Stimulated activated CD8-positive, alpha-beta memory T cell treated with anti-CD3 and anti-CD28 coated beads, Interleukin-4, amount 100 ng/mL, for 24 hours (primary cell): ENCODE measurements around the gene BCKDK.
"Not testable (repeated sequence)": the region's sequence is repeated elsewhere in the genome, so short reads cannot be mapped to it uniquely, and the experiment has no call there.

Experiments used
- DNase-seq: peaks from one replicate; pipeline ENCODE4 v3.0.0-alpha.2; 2020; ENCODE audit warnings: low read depth

Gene BCKDK

DNA sequence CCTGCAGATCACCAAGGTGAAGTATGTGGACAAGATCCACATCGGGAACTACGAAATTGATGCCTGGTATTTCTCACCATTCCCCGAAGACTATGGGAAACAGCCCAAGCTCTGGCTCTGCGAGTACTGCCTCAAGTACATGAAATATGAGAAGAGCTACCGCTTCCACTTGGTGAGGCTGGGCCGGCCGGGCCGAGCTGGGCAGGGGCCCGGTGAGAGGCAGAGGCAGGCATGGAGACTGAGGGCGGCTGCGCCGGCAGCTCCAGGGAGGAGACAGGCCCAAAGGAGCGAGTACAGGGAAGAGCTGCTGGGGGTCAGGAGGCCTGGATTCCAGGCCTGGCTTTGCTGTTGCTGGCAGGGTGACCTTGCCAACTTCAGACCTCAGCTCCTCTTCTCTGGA, 19.0 kb downstream of the BCKDK start:
- no peak for DNase-seq

DNA sequence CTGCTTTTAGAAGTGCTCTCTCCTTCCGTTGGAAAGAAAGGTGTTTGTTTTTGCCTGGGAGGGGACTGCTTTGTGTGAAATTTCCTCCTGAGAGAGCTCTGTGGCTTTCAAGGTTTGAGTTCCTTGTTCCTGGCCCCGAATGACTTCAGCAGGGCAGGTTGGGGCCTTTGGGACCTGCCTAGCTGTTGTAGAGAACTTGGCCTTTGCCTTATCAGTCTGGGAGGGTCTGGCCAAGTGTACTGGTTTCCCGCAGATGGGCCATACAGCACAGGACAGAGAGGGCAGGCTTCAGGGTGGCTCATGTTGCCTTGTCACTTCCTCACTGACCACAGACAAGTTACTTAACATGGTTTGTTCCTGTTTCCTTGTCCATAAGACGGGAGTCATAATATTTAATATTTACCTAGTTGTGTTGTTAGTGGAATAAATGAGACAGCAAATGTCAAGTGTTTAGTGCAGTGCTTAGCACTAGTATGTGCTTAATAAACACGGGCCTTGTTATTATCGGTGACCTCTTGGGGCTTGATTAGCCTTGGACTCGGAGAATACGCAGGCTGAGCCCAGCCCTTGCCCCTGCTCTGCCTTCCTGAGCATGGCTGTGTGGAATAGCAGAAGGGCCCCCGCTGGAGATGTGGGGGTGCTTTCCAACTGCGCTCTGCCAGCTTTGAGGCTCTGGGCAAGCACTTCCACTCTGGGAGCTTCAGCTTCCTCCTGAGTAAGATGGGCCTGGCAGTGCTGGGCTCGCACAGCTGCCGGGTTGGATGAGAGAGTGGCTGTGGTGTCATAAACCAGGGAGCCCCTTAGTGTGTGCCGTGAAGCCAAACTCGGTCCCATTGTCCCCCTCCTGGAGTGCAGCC, 20.8 kb downstream of the BCKDK start:
- DNase-seq = no peak

DNA sequence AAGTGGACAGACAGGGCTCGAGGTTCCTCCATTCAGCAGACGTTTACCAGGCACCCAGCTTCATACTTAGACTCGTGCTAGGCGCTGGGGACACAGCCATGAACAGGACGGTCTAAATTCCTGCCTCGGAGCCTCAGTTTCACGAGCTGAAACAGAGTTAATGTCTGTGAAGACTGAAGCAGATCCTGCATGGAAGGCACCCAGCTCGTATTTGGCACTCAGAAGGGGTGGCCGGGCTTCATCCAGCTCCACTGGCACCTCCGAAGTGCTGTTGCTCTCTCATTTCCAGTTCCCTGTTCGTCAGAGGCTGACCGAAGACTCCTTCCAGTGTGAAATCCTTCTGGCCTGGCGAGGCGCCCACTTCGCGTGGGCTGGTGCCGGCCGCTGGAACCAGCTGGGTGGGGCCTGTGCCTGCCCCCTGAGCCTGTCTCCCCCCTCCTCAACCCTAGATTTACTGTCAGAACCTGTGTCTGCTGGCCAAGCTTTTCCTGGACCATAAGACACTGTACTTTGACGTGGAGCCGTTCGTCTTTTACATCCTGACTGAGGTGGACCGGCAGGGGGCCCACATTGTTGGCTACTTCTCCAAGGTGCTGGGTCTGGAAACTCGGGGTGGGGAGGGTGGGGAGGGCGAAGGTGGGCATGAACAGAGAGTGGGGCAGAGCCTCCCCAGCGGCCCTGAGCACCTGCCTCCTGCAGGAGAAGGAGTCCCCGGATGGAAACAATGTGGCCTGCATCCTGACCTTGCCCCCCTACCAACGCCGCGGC, 21.6 kb downstream of the BCKDK start:
- DNase-seq = no peak

DNA sequence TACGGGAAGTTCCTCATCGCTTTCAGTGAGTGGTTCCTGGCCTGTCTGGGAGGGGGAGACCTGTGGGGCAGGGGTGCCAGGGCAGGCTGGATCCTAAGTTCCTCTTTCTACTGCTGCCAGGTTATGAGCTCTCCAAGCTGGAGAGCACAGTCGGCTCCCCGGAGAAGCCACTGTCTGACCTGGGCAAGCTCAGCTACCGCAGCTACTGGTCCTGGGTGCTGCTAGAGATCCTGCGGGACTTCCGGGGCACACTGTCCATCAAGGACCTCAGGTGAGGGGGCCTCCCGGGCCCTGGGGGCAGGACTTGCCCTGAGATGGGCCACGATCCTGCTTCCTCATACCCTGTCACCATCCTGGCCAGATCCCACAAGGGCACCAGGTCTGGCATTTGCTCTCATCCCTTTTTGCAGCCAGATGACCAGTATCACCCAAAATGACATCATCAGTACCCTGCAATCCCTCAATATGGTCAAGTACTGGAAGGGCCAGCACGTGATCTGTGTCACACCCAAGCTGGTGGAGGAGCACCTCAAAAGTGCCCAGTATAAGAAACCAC, 22.2 kb downstream of the BCKDK start:
- no peak for DNase-seq

DNA sequence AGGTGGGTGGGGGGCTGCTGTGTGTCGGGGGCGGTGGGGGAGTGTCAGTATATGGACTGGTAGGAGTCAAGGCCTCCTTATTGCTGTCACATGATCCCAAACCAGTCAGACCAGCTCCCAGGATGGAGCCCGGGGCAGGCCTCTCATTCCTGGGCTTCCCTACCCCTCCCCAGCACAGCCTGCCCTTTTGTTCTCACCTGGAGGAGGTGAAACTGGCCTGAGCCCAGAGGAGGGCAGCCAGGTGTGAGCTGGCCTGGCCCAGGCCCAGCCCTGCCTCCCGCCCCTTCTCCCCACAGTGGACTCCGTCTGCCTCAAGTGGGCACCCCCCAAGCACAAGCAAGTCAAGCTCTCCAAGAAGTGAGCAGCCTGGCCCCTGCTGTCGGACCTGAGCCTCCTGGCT, 22.7 kb downstream of the BCKDK start:
- DNase-seq = no peak

DNA sequence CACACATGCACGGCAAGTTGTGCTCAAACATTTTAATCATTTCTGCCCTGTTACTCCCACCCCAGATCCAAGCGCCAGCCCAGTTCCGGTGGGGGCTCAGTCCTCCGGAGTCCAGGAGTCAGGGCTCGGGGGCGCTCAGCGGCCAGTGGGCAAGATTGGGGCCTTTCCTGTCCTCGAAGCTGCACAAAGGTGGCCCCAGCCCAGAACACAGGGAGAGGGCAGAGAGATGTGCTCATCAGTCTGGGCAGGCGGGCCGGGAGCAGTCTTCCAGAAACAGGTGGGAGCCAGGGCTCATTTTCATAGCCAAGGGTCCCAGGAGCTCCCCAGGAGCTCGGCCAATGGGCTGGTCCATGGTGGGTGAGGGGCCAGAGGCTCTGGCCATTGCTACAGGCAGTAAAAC, 23.2 kb downstream of the BCKDK start:
- no peak for DNase-seq

DNA sequence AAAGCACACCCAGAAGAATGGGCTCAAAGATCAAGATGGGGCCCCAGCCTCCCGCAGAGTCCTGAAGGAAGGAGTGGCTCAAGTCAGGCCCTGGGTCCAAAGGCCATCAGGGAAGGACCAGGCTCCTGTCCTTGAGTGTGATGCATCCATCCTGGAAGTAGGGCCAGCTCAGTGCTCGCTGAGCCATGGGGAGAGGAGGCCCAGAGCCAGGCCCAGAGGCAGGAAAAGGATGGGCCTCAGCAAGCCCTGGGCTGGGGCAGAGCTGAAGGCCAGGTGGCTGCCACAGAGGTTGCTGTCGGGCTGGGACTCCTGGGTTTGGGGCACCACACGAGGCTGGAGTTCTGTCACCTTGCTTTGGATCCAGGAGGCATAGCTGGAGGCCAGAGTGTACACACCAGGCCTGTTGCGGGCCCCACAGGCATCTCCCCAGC, 23.7 kb downstream of the BCKDK start:
- DNase-seq = no peak

DNA sequence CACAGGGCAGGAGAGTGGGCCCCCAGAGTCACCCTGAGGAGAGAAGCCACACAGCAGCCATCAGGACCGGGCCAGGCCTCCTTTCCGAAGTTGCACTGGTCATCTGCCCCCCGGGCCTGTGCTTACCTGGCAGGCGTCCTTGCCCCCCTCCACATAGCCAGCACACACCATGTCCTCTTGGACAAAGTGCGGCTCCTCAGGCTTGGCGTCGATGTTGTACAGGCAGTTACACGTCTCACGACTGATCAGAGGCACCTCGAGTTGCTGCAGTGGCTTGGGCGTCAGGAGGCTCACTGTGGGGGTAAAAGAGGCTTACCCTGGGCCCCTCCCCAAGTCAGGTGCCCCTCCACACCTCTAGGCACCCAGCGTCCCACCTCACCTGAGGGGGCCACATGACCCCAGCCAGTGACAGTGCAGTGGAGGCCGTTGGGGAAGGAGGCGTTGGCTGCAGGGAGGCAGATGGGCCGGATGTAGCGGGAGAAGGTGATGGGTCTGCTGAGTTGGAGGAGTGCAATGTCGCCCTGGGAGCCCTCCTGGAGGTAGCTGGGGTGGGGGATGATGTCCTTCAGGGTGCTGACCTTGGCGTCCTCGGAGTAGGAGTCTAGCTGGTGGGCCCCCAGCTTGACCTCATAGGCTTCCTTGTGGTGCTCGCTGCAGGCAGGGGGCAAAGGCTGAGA, 24.3 kb downstream of the BCKDK start:
- no peak for DNase-seq

DNA sequence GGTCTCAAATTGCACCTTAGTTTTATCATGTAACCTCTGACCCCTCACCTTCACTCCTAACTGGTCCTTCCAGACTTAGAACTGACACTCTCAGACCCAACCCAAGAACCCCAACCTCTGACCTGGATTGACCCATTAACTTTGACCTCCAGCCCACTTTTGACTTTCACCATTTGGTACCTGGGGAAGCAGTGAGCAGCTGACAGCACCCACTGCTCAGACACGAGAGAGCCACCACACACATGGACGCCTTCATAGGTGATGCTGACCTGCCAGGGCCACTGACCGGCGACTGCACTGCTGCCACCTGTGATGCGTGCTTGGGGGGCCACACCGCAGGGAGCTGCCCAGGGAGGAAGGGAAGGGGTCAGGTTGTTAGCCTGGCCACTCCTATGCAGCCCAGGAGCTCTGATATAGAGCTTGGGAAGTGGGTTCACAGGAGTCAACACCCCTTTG, 24.9 kb downstream of the BCKDK start:
- no peak for DNase-seq

DNA sequence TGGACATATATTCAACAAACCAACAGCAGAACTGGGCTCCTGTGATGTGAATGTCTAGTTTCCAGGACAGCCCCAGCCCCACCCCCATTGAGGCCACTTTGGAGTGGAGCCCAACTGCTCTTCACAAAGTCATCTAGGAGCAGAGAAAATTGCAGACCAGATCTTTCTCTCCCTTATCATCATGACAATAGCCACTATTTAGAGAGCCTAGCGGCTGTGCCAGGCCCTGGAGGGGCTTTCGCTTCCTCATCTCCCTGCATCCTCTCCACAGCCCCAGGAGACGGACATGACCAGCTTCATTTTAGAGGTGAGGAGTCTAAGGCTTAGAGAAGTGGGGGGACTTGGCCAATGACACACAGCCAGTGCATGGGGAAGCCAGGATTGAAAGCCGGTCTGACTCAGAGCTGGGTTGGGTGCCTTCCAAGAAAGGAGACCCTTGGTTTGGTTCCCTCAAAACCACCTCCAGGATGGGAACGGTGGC, 25.9 kb downstream of the BCKDK start:
- DNase-seq = no peak

DNA sequence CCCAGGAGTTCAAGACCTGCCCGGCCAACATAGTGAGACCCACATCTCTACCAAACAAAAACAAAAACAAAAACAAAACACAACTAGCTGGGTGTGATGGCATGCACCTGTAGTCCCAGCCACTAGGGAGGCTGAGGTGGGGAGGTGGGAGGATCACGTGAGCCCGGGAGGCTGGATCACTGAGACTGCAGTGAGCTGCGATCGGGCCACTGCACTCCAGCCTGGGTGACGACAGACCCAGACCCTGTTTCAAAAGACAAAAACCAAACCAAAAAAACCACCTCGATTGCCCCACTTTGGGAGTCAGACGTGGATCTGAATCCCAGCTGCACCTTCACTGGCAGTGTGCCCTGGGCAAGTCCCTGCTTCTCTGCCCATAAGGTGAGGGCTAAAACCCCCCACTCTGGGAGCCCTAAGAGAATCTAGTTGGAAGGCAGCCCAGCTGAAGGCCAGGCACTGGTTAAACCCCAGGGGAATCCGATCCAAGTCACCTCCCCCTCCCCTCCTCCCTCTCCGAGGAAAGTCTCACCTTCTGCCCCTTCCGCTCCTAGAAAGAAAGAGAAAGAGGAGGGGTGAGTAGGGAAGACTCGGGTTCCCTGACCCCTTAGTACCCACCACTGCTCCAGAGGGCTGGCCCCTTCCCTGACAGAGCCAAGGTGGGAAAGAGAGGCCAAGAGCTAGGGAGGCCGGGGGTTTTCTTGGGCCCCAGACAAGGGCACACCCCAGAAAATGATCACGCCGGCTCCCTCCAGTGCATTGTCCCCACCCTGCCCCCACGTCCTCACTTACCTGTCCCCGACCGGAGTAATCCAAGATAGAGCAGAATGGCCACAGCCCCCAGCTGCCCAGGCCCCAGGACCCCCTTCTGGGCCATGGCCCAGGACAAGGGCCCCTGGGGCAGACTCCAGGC, 26.7 kb downstream of the BCKDK start:
- DNase-seq = no peak

DNA sequence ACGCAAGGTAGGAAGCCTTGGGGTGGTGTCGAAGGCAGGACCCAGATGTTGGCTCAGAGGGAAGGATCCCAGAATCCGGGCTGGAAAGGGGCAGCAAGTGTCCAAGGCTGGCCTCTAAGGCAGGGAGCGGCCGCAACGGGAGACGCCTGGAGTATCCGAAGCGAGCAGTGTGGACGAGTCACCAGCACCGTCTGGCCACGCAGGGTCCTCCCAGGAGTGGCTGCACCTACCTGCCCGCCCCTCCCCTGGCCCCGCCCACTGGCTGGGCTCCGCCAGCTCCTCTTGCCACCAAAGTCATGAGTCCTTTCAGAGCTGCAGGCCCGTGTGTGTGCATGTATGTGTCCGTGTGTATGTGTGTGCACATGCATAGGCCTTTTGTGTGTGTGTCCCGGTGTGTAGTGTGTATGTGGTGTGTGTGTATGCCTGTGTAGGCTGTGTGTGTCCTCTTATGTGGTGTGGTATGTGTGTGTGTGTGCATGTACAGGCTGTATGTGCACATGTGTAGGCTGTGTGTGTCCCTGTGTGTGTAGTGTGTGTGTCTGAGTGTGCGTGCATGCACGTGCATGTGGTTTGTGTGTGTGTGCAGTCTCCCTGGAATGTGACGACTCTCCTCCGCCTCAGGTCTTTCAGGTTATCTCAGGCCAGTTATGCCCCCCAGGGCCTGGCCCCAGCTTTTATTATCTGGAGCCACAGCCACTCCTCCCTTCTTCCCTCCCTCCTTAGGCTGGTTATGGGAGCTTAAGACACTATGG, 27.5 kb downstream of the BCKDK start, which contains the start of gene PRSS8:
Gene PRSS8, minus strand, starts transcription at position 193 of the 752 bp plus-strand sequence. CDS start 229 bp downstream, outside the sequence.
- no peak for DNase-seq

DNA sequence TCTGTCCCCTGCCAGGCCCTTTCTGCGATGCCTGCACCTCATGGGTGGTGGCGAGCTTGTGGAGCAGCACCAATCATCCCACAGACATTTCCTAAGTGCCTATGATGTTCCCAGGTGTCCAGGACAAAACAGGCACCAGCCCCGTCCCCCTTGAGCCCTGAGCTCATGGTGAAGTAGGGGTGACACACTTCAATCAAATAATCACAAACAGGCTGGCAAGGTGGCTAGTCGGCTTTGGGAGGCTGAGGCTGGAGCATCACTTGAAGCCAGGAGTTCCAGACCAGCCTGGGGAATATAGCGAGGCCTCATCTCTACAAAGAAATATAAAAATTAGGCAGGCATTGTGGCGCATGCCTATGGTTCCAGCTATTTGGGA, 28.1 kb downstream of the BCKDK start:
- DNase-seq = no peak

DNA sequence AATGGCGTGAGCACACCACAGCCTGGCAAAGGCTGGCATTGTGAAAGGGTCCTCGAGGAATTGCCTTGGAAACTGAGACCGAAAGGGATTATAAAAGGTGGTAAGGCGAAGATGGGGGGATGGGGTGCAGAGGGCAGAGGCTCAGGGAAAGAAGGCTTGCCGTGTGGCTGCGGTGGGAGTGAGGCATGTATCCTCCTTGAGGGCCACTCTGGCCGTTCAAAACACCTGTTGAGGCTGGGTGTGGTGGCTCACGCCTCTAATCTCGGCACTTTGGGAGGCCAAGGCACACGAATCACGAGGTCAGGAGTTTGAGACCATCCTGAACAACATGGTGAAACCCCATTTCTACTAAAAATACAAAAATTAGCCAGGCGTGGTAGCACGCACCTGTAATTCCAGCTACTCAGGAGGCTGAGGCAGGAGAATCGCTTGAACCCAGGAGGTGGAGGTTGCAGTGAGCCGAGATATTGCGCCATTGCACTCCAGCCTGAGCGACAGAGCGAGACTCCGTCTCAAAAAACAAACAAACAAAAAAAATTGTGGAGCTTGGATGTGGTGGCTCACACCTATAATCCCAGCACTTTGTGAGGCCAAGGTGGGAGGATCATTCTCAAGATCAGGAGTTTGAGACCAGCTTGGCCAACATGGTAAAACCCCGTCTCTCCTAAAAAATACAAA, 28.8 kb downstream of the BCKDK start:
- DNase-seq = not testable (repeated sequence)

DNA sequence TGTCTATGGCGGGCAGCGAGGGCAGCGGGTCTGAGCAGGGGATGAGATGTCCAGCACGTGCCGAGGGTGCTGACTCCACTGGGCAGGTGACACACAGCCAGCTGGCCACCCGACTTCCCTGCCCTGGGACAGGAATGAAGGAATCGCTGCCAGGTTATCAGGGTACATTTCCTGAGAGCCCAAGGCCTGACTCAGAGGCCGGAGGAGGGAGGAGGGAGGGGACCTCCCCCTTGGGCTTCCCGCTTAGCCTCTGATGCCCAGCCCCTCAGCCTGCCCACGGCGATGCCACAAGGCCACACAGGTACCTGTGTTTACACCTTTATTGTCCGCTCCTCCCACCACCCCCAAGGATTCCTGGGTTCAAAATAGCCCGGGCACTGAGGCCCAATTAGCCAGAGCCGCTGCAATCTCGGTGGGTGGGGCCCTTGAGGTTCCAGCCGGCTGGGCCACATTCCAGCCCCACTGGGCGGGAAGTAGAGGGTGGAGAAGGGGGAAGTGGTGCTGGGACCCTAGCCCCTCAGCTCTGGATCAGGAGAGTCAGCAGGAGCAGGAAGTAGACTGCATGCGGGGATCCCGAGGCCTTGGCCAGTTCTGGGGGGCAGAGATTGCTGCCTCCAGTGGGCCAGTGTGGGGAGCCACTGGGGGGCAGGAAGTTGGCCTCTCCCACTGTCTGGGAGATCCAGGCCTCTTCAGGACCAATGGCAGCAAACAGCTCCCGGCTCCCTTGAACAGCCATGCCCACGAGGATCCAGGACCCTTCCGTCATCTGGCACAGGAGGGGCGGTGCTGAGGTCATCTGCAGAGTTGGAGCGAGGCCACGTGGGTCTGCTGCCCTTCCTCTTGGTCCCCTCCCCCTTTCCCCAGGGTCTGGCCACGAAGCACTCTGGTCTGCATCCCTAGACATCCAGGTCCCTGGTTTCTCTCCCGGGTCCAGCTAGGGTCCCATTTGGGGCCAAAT, 30.7 kb downstream of the BCKDK start:
- no peak for DNase-seq

DNA sequence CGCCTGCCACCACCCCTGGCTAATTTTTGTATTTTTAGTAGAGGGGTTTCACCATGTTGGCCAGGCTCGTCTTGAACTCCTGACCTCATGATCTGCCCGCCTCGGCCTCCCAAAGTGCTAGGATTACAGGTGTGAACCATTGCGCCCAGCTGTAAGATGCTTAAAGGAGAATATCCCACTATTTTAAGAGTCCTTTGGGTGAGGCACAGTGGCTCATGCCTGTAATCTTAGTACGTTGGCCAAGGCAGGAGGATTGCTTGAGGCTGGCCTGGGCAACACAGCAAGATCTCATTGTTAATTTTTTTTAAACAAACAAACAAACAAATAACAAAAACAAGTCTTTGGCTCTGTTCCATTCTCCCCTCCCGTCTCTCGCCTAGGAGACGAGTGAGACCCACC, 32.9 kb downstream of the BCKDK start:
- DNase-seq = not testable (repeated sequence)

DNA sequence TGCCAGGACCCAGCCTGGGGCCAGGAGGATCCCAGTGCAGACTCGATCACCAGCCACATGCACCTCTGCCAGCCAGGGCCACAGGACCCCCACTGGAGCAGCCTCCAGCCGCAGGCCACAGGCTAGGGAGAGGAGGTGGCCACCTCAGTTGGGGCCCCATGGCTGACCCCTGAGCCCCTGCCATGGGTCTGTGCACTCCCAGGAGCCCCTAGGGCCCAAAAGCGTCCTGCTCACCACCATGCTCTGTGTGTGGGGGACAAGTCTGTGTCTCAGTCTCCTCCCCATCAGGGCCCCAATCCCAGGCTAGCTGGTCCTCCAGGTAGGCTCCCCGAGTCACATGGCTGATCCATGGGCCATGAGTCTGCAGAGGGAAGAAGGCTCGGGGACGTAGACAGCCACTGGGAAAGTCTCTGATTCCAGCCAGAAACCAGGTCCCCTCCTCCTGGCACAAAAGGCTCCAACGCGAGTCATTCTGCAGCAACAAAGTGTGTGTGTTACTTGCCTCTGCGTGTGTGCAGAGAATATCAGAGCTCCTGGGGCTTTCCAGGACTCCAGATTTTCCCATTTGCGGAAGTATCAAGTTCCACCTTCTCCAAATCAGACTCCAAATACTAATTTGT, 33.4 kb downstream of the BCKDK start:
- no peak for DNase-seq
